DND-41 (cell line): ENCODE measurements around the gene ARHGAP4.

Experiments
- CTCF ChIP-seq: IDR thresholded peaks from 2 replicates; pipeline ENCODE4 v1.5.1; 2012; ENCODE audit warnings: borderline replicate concordance, low read length, moderate library complexity, mild to moderate bottlenecking; ENCODE audit not compliant: poor library complexity, severe bottlenecking; ENCODE audit errors: extremely low read depth
- EZH2 ChIP-seq: IDR thresholded peaks from 3 replicates; pipeline ENCODE4 v1.6.1; 2012; ENCODE audit warnings: borderline replicate concordance, low read depth, mild to moderate bottlenecking, moderate library complexity, low read length, inconsistent platforms; ENCODE audit not compliant: severe bottlenecking

GRCh38 chrX:153901753-153902140, 24.3 kb downstream of the ARHGAP4 start:
- TF ChIP-seq CTCF (no peak), EZH2 (no peak)
